Panc1 (cell line): Measurements from ENCODE around the gene FIBP.

Source experiments
- CTCF ChIP-seq: fragments of 450-650 bp; IDR thresholded peaks from 2 replicates; pipeline ENCODE4 v1.5.1; 2017; ENCODE audit warnings: mild to moderate bottlenecking
- POLR2AphosphoS5 ChIP-seq: IDR thresholded peaks from 2 replicates; pipeline ENCODE4 v1.6.1; 2012; ENCODE audit warnings: mild to moderate bottlenecking, low read depth, low read length, moderate library complexity
- REST ChIP-seq, 2 experiments: IDR thresholded peaks; 2 replicates each; pipeline ENCODE4 v1.6.1; 2011 to 2012; ENCODE audit warnings: low read depth in 2 of 2, control low read depth in 1 of 2, low read length in 1 of 2, mild to moderate bottlenecking in 1 of 2, moderate library complexity in 1 of 2; ENCODE audit not compliant: insufficient read depth in 1 of 2
- SIN3A ChIP-seq: IDR thresholded peaks from 2 replicates; pipeline ENCODE4 v1.6.1; 2012; ENCODE audit warnings: low read depth, mild to moderate bottlenecking, low read length, moderate library complexity, borderline replicate concordance; ENCODE audit not compliant: insufficient read depth
- TCF7L2 ChIP-seq: IDR thresholded peaks from 2 replicates; pipeline ENCODE4 v1.6.1; 2011; ENCODE audit warnings: mild to moderate bottlenecking, low read depth, low read length, inconsistent platforms

- TF ChIP-seq CTCF (no peak), POLR2AphosphoS5 (peak; percentile 34; the same call in 1 of the 2 replicates), REST (IDR thresholded peaks at IDR 0.05; ENCODE audit: insufficient read depth in 1 of 2, low read depth in 2 of 2, low read length in 1 of 2) (no peak), TCF7L2 (no peak), SIN3A (no peak)
Observed at GRCh38 chr11:65866509-65867283, 21.6 kb downstream of the FIBP start.
